Parathyroid adenoma (tissue), 2 donors: Measurements from ENCODE around the gene AGFG2.

Source experiments
- H2AFZ ChIP-seq: fragments of 300-600 bp; sonication (generic); one replicate; pipeline ENCODE4 v1.7.0; 2017; ENCODE audit warnings: antibody characterized with exemption, mild to moderate bottlenecking
- H3K27ac ChIP-seq: fragments of 300-600 bp; sonication (generic); one replicate; pipeline ENCODE4 v1.7.0; 2017
- H3K27me3 ChIP-seq: fragments of 300-600 bp; sonication (generic); one replicate; pipeline ENCODE4 v1.7.0; 2017; ENCODE audit warnings: low read length; ENCODE audit not compliant: control insufficient read depth, insufficient read depth
- H3K36me3 ChIP-seq: fragments of 300-600 bp; sonication (generic); one replicate; pipeline ENCODE4 v1.7.0; 2017; ENCODE audit warnings: low read length; ENCODE audit not compliant: control insufficient read depth, insufficient read depth
- H3K4me1 ChIP-seq: fragments of 300-600 bp; sonication (generic); one replicate; pipeline ENCODE4 v1.7.0; 2017; ENCODE audit warnings: control low read depth
- H3K4me2 ChIP-seq: fragments of 300-600 bp; sonication (generic); one replicate; pipeline ENCODE4 v1.7.0; 2017; ENCODE audit warnings: low read length
- H3K4me3 ChIP-seq: fragments of 300-600 bp; sonication (generic); one replicate; pipeline ENCODE4 v1.7.0; 2017; ENCODE audit warnings: low read depth, low read length
- H3K79me2 ChIP-seq: fragments of 300-600 bp; sonication (generic); one replicate; pipeline ENCODE4 v1.7.0; 2017; ENCODE audit warnings: control low read depth
- H3K9ac ChIP-seq: fragments of 300-600 bp; sonication (generic); one replicate; pipeline ENCODE4 v1.7.0; 2017; ENCODE audit warnings: mild to moderate bottlenecking
- H3K9me3 ChIP-seq: fragments of 300-600 bp; sonication (generic); one replicate; pipeline ENCODE4 v1.7.0; 2017; ENCODE audit warnings: low read length; ENCODE audit not compliant: control insufficient read depth
- CTCF ChIP-seq: fragments of 300-600 bp; sonication (generic); IDR thresholded peaks from one replicate; pipeline ENCODE4 v1.7.0; 2017; ENCODE audit warnings: antibody characterized with exemption, mild to moderate bottlenecking
- donor health status: primary hyperparathyroidism.

The AGFG2 gene

GRCh38 chr7:100566018-100566531 is 27.1 kb downstream of the AGFG2 start:
- H3K4me1 ChIP-seq, result peaks cover 6% of the 10 kb centered on the region
- no peak overlapping the region for H3K4me2 ChIP-seq

GRCh38 chr7:100567031-100567730 is 28.2 kb downstream of the AGFG2 start:
- Histone ChIP-seq H3K27me3 (no peaks in the 10 kb centered on the region), H3K4me3 (no peak overlapping the region), H3K9ac (no peak overlapping the region), H3K79me2 (no peaks in the 10 kb centered on the region), H2AFZ (no peak overlapping the region), H3K36me3 (no peaks in the 10 kb centered on the region), H3K4me1 (peaks cover 6% of the 10 kb centered on the region), H3K4me2 (no peak overlapping the region), H3K9me3 (no peaks in the 10 kb centered on the region), H3K27ac (no peak overlapping the region)
- TF ChIP-seq CTCF, result no peak

More at GRCh38 chr7:100566018-100566531, 27.1 kb downstream of the AGFG2 start:
- Histone ChIP-seq H2AFZ (no peak overlapping the region), H3K36me3 (no peaks in the 10 kb centered on the region), H3K79me2 (no peaks in the 10 kb centered on the region), H3K27me3 (no peaks in the 10 kb centered on the region), H3K27ac (no peak overlapping the region), H3K4me3 (no peak overlapping the region), H3K9me3 (no peaks in the 10 kb centered on the region), H3K9ac (no peak overlapping the region)
- no peak for TF ChIP-seq CTCF

GRCh38 chr7:100567751-100568175 is 28.8 kb downstream of the AGFG2 start:
- Histone ChIP-seq H3K79me2 (no peaks in the 10 kb centered on the region), H3K9ac (no peak overlapping the region), H3K4me2 (no peak overlapping the region), H3K36me3 (no peaks in the 10 kb centered on the region), H3K4me3 (no peak overlapping the region), H3K4me1 (peaks cover 6% of the 10 kb centered on the region), H3K9me3 (no peaks in the 10 kb centered on the region), H2AFZ (no peak overlapping the region), H3K27me3 (no peaks in the 10 kb centered on the region), H3K27ac (no peak overlapping the region)
- no peak for TF ChIP-seq CTCF

GRCh38 chr7:100568176-100568895 is 29.3 kb downstream of the AGFG2 start:
- Histone ChIP-seq H2AFZ (no peak overlapping the region), H3K27me3 (no peaks in the 10 kb centered on the region), H3K9me3 (no peaks in the 10 kb centered on the region), H3K27ac (no peak overlapping the region), H3K79me2 (no peaks in the 10 kb centered on the region), H3K4me1 (peaks cover 6% of the 10 kb centered on the region), H3K4me3 (no peak overlapping the region), H3K4me2 (no peak overlapping the region), H3K9ac (no peak overlapping the region), H3K36me3 (no peaks in the 10 kb centered on the region)
- TF ChIP-seq CTCF, result no peak
